Nephron (organoid): ENCODE measurements around the gene VTCN1.

Experiments
- H3K27ac Mint-ChIP-seq, 3 experiments: 2 replicates each; pipeline ENCODE4 v1.8.0; 2020; ENCODE audit warnings: mixed read lengths in 3 of 3, mild to moderate bottlenecking in 2 of 3, moderate library complexity in 1 of 3
- H3K27me3 Mint-ChIP-seq: 2 replicates; pipeline ENCODE4 v1.8.0; 2021; ENCODE audit warnings: low read depth, mild to moderate bottlenecking, moderate library complexity, mixed read lengths
- H3K36me3 Mint-ChIP-seq: 2 replicates; pipeline ENCODE4 v1.8.0; 2020; ENCODE audit warnings: low read depth, mixed read lengths
- H3K4me1 Mint-ChIP-seq: 2 replicates; pipeline ENCODE4 v1.8.0; 2020; ENCODE audit warnings: mixed read lengths
- H3K4me3 Mint-ChIP-seq, 3 experiments: 2 replicates each; pipeline ENCODE4 v1.8.0; 2020; ENCODE audit warnings: mild to moderate bottlenecking in 3 of 3, mixed read lengths in 3 of 3, moderate library complexity in 2 of 3
- H3K9me3 Mint-ChIP-seq: 2 replicates; pipeline ENCODE4 v1.8.0; 2020; ENCODE audit warnings: mixed read lengths
- CTCF ChIP-seq, 3 experiments: fragments of 200-600 bp; sonication (generic); IDR thresholded peaks; one replicate each; pipeline ENCODE4 v1.5.0; 2021; ENCODE audit warnings: antibody characterized with exemption in 3 of 3; ENCODE audit not compliant: unreplicated experiment in 3 of 3

VTCN1 gene

DNA sequence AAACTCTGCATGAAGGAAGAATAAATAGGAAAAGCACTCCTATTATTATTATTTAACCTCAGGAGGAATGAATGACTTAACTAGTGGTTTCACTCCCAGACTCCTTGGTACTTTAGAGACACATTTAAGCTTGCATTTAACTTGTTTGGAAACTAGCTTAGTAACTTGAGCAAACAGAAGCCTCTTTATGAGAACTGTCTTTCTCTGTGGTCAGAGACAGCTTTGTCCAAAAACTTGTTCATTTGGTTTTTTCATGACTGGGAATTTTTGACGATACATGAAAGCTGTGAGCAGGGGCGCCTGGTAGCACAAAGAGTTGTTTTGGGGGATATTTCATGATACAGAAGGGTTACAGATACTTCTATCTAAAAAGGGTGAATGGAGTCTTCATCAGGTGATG is 33.6 kb upstream of the VTCN1 start:
- Mint-ChIP-seq H3K27ac (peak overlapping the region in 1 of 3 experiments; percentile 17), H3K36me3 (no peaks in the 10 kb centered on the region), H3K9me3 (no peaks in the 10 kb centered on the region), H3K27me3 (peaks cover 10% of the 10 kb centered on the region), H3K4me1 (peaks cover 13% of the 10 kb centered on the region), H3K4me3 (no peak overlapping the region)
- TF ChIP-seq CTCF (IDR thresholded peaks at IDR 0.05; ENCODE audit: unreplicated experiment in 3 of 3) = no peak

DNA sequence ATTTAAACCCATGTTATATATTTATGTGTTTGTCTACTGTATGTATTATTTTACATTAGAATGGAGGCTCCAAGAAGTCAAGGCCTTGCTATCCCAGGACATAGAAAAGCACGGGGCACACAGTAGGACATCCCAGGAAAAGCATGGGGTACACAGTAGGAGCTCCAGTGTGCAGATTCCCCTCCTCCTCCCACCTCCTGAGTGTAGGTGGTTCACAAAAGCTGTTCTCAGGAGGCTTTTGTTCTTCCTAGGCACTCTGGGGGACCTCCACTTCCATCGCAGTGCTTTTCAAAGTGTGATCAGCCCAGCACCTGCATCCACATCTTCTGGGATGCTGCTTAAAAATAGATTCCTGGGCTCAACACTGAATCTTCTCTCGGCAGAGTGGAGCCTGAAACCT is 30.8 kb upstream of the VTCN1 start:
- peaks cover 10% of the 10 kb centered on the region for H3K27me3 Mint-ChIP-seq
- no peaks in the 10 kb centered on the region for H3K9me3 Mint-ChIP-seq
- no peaks in the 10 kb centered on the region for H3K36me3 Mint-ChIP-seq
- no peak overlapping the region for H3K27ac Mint-ChIP-seq
- H3K4me3 Mint-ChIP-seq = no peak overlapping the region
- no peak for TF ChIP-seq CTCF (IDR thresholded peaks at IDR 0.05; ENCODE audit: unreplicated experiment in 3 of 3)
- peaks cover 27% of the 10 kb centered on the region for H3K4me1 Mint-ChIP-seq

- Mint-ChIP-seq H3K9me3 (no peaks in the 10 kb centered on the region), H3K27ac (peak overlapping the region; percentile 7 to 36 (median 20)), H3K36me3 (no peaks in the 10 kb centered on the region), H3K4me3 (no peak overlapping the region), H3K4me1 (peaks cover 33% of the 10 kb centered on the region), H3K27me3 (peaks cover 15% of the 10 kb centered on the region)
- no peak for TF ChIP-seq CTCF (IDR thresholded peaks at IDR 0.05; ENCODE audit: unreplicated experiment in 3 of 3)
These were observed 29.8 kb upstream of the VTCN1 start for GRCh38 chr1:117240547-117240946.

DNA sequence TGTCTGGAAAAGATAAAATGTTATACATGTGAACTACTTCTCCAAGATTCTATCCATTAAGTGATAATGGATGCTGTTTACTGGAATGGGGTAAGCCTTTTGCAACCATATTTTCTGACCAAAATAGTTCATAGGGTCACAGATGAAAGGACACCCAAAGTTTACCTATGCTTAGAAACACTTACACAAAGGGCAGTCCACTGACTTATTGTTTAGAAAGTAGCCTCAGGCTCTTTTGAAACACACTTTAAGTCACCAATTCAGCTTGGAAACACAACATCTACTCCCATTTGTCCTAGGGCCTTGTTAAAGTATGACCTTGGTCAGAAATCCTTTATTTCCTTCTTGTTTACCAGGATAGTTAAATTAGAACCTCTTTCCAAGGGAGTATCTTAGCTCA is 28.7 kb upstream of the VTCN1 start:
- no peak overlapping the region for H3K4me3 Mint-ChIP-seq

DNA sequence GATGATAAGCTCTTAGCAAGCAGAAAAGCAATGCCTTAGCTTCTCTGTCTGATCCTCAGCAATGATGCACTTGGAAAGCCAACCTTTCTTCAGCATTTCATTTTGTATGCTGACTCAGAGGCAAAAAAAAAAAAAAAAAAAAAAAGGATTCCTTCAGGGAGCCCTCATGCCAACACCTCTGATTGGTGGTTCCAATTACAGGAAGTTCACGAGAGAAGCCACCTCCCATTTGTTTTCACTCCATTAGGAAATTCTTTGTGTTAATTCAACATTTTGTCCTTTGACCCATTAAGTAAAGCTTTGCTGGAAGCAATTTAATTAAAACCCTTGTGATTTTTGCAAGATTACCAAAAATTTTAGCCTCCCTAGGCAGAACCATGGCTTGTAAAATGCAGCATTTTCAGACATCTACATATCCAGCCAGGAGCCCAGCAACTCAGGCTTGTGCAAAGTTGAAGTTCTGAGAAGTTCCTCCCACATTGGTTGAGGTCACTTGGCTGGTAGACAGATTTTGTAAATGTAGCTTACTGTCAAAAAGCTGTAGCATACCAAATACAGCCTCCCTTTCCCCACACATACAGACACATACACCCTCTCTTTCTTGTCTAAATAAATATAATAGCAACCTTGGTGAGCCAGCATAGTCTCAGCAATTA is 27.1 kb upstream of the VTCN1 start:
- peaks cover 15% of the 10 kb centered on the region for H3K27me3 Mint-ChIP-seq
- H3K4me1 Mint-ChIP-seq = peaks cover 32% of the 10 kb centered on the region
- peak overlapping the region in 1 of 3 experiments; percentile 15 for H3K4me3 Mint-ChIP-seq
- no peaks in the 10 kb centered on the region for H3K9me3 Mint-ChIP-seq
- H3K36me3 Mint-ChIP-seq = no peaks in the 10 kb centered on the region
- no peak for TF ChIP-seq CTCF (IDR thresholded peaks at IDR 0.05; ENCODE audit: unreplicated experiment in 3 of 3)
- H3K27ac Mint-ChIP-seq = peak overlapping the region; percentile 61 to 96 (median 95)

More for the DNA sequence above, 28.7 kb upstream of the VTCN1 start:
- Mint-ChIP-seq H3K9me3 (no peaks in the 10 kb centered on the region), H3K27me3 (peaks cover 15% of the 10 kb centered on the region), H3K36me3 (no peaks in the 10 kb centered on the region), H3K4me1 (peaks cover 30% of the 10 kb centered on the region), H3K27ac (peak overlapping the region in 2 of 3 experiments; percentile 26 to 64)
- no peak for TF ChIP-seq CTCF (IDR thresholded peaks at IDR 0.05; ENCODE audit: unreplicated experiment in 3 of 3)

DNA sequence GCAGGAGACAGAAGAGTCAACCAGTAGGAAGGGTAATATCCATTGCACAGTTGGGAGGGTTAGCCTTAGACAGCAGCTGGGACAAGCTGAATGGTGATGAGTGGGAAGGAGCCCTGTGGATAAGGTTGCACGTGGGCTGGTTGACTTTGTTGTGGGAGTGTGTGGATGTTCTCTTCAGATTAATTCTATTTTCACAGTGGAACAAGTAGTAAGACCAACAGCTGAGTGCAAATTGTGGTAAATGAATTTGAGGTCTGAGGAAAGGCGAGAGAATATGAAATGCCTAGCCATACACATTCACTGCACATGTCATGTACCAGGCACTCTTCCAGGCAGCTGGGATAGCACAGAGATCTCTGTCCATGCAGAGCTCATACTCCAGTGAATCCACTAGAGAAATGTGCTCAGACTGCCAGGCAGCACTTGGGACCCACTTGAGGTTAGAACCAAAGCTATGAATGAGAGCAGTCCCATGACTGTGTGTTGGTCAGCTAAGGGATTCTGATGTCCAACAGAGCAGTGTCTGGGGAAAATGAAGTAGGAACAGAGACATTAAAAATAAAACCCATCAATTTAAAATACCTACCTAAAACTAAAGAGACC is 25.2 kb upstream of the VTCN1 start:
- no peak for TF ChIP-seq CTCF (IDR thresholded peaks at IDR 0.05; ENCODE audit: unreplicated experiment in 3 of 3)
- Mint-ChIP-seq H3K9me3 (no peaks in the 10 kb centered on the region), H3K27ac (peak overlapping the region in 1 of 3 experiments; percentile 0), H3K36me3 (no peaks in the 10 kb centered on the region), H3K4me3 (no peak overlapping the region), H3K27me3 (peaks cover 7% of the 10 kb centered on the region), H3K4me1 (peaks cover 46% of the 10 kb centered on the region)
